Measurements from ENCODE around the gene NQO2.
"Not testable (repeated sequence)": the region's sequence is repeated elsewhere in the genome, so short reads cannot be mapped to it uniquely, and the experiment has no call there.

The NQO2 gene

GRCh38 chr6:2970034-2970685, 29.5 kb upstream of the NQO2 start:
- DNase-seq (ENCODE audit: low read depth), result peak; percentile 13

GRCh38 chr6:2970753-2971419, 28.8 kb upstream of the NQO2 start:
- DNase-seq (ENCODE audit: low read depth), result peak; percentile 47

GRCh38 chr6:2971420-2972218, 28.1 kb upstream of the NQO2 start, which contains the start of gene SERPINB6:
SERPINB6 (minus strand) TSS chr6:2971567; CDS start chr6:2959332, 12,235 bp downstream.
- peak; percentile 88 for DNase-seq (ENCODE audit: low read depth)

- not testable (repeated sequence) for DNase-seq (ENCODE audit: low read depth)
These were observed 27.5 kb upstream of the NQO2 start for GRCh38 chr6:2972219-2972487.

- not testable (repeated sequence) for DNase-seq (ENCODE audit: low read depth)
These were observed 27.0 kb upstream of the NQO2 start for GRCh38 chr6:2972685-2973084.

GRCh38 chr6:2973180-2973579, 26.5 kb upstream of the NQO2 start:
- not testable (repeated sequence) for DNase-seq (ENCODE audit: low read depth)

DNA sequence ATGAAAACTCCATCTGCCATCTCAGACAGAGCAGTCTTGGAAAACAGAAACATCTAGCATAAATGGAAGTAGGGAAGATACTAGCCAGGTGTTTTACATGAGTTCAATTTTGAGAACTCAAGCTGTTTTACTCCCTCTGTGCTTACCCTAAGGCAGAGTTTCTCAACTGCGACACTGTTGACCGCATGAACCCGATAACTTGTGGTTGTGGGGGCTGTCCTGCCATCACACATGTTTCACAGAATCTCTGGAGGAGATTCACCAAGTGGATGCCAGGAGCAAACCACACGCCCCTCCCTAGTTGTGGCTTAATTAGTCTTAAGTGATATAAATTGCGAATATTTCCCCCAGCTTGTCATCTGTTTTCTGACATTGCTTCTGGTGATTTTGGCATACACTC, 26.0 kb upstream of the NQO2 start:
- DNase-seq (ENCODE audit: low read depth), result peak; percentile 9

DNA sequence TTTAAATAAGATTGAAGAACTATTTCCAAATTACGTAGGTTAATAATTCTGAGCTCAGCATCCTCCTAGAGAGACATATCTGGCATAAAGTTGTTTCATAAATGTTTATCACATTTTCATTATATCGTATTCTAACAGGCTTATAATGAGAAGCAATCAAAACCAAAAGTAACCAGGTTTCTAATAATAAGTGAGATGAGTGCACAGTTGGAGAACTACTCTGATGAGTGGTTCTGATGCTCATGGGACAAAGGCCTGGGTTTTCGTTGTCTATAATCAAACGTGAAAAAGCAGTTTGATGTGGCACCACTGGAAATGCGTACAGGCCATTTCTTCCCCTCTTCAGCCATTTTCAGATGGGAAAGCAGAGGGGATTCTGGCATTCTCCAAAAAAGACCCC, 23.6 kb upstream of the NQO2 start:
- DNase-seq (ENCODE audit: low read depth), result no peak

DNA sequence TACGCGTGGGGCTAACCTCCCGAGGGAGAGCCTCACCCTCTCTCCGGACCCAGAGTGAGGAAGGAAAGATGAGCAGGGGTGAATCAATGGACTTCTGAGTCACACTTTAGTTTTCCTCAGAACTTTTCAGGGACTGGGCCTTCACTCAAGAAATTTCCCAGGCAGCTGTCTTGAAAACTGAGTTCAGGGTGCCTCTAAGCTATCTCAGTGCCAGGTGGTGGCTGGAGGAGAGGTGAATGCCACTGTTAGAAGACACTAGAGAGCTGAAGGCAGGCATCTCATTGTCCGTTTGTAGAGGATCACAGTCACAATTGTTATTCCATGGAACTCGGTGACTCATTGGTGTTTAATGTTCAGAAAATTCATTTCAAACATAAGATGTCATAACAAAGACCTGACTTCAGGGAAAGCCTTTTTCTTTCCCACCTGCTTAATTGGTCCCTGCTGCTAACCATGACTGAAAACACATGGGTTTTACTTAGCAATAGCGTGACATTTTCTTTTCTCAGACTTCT, 23.1 kb upstream of the NQO2 start:
- peak; percentile 75 for DNase-seq (ENCODE audit: low read depth)

- no peak for DNase-seq (ENCODE audit: low read depth)
These were observed 22.4 kb upstream of the NQO2 start for GRCh38 chr6:2977290-2977689.

- peak; percentile 57 for DNase-seq (ENCODE audit: low read depth)
These were observed 21.7 kb upstream of the NQO2 start for GRCh38 chr6:2977799-2978590.

DNA sequence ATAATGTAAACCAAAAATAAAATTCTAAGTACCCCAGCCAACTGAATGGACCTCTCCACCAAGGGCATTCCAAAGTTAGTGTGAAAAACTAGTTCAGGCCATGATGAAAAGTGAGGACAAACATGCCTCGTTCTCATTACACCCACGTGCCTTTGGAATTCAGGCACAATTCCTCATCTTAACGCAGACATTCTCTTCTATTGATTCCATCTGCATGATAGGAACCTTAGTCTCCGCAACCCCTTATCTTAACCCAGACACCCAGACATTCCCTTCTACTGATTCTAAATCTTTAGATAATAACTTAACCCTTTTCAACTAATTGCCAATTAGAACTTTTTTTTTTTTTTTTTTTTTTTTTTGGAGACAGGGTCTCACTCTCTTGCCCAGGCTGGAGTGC, 20.8 kb upstream of the NQO2 start:
- DNase-seq (ENCODE audit: low read depth), result no peak

DNA sequence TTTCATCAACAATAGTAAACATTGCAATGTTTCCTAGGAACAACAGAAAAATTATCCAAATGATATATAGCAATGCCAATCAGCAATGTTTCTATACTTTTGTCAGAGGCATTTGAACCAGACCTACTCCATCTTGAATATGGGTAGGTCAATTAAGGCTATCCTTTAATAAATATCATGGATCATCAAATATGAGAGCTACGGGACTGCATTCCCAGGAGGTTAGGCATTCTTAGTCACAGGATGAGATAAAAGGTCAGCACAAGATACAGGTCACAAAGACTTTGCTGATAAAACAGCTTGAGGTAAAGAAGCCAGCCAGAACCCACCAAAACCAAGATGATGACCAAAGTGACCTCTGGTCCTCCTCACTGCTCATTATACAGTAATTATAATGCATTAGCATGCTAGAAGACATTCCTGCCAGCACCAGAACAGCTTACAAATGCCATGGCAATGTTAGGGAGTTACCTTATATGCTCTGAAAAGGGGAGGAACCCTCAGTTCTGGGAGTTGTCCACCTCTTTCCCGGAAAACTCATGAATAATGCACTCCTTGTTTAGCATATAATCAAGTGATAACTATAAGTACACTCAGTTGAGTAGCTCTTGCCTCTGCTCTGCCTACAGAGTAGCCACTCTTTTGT, 19.8 kb upstream of the NQO2 start:
- peak; percentile 51 for DNase-seq (ENCODE audit: low read depth)

DNA sequence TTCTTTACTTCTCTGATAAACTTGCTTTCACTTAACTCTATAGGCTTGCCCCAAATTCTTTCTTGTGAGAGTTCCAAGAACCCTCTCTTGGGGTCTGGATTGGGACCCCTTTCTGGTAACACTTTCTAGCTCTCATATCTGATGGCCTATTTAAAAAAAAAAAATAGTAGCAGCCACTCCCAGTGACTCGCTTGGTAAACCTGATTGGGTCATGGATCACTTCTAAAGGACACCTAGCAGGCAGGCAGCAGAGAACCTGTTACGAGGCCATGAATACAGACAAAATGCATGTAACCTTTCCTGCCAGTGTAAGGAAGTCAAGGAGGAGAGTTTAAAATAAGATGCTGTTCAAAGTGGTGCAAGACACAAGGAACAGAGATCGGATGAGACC, 19.2 kb upstream of the NQO2 start:
- DNase-seq (ENCODE audit: low read depth), result no peak

DNA sequence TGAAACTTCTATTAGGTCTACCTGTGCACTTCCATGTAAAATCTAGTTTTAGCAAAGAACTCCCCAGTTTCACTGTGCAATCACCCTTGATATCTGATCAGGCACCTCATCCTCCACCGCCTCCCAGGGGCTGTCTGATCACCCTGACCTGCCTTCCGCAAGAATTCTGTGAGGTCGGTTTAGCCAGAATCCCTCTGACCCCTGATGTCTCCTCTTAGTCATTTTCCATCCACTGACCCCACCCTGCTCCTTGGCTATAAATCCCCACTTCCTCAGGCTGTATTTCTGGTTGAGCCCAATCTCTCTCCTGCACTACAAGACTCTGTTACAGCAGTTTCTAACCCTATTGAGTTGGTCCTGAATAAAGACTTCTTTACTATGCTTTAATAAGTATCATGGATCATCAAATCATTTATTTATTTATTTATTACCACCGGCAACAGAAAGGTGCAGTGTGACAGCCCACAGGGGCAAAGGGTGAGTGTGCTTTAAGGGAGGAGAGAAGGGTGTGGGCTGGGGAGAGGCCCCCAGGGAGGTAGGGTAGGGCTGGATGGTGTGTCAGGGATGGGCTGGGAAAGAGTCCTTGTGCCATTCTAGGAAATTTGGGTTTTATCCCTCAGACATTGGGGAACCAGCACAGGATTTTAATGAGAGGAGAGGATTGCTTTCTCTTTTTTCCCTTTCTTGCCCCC, 17.1 kb upstream of the NQO2 start:
- no peak for DNase-seq (ENCODE audit: low read depth)

DNA sequence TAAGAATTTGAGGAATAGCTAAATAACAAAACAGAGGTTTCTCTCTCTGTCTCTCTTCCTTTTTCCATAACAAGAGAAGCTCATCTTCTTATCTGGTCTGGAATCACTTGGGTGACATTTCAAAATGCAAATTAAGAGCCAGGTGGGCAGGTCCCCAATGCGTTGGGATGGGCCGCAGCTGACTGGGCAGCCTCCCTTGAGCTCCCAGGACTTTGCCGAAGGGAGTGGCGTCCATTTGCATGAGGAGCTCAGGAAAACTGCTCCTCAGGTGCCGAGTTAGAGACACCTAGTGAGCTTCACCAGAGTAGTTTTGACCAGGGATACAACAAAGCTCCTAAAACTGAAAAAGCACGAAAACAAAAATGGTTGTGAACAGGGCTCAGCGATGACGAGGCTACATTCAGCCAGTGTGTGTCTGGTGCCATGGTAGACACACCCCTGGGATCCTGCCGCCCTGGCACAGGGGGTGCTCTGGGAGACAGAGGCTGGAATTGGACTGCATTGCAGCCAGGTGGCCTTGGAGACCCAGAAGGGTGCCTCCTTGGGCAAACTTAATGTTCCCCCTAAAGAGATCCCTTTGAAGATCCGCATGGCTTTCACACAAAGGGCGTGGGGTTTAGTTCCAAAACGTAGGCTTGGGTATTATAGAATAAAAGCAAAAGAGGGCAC, 14.8 kb upstream of the NQO2 start:
- no peak for DNase-seq (ENCODE audit: low read depth)

GRCh38 chr6:2986722-2987221, 12.9 kb upstream of the NQO2 start:
- DNase-seq (ENCODE audit: low read depth), result peak; percentile 88

- DNase-seq (ENCODE audit: low read depth), result no peak
These were observed 11.6 kb upstream of the NQO2 start for GRCh38 chr6:2988094-2988425.

DNA sequence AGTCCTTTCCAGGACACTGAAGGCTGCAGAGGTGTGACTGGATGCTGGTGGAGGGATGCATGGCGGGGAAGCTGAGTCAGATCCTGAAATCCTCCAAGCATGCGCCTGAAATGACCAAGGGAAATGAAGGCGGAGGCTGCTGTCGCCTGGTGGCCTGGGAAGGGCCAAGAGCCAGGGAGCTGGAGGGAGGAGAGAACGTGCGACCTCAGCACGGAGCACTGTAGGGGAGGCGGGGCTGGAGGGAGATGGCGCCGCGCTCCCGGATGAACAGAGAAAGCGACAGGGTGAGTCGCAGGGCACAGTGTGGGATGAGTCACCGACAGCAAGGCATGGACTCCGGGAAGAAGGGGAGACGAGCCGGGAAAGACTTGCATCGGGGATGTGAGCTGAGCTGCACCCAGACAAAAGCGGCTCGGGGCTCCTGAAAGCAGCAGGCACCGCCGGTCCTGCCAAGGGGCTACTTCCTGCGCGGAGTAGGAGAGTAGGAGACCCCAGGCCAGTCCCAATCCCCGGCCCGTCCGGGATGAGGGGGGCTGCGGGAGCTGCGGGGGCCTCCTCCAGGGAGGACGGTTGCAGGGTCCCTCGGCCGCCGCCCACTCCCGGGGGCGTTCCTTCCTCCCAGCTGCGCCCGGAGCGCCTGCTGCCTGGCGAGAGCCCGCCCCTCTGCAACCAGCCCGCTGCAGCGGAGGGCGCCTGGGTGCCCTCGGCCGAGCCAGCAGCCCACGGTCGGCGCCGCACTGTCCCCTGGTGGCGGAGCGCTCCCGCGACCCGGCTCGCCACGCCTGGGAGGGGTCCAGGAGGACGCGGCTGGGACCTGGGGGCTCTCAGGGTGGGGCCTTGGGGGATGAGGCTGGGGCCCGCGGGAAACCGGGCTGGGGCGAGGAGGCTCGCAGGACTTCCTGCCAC, 11.0 kb upstream of the NQO2 start:
- DNase-seq (ENCODE audit: low read depth), result peak; percentile 92
